ENCODE results near the gene LGALS3BP.

GRCh38 chr17:78961571-78961970 lies 18.2 kb downstream of the LGALS3BP start:
- no peak for TF ChIP-seq CHD1 (IDR thresholded peaks at IDR 0.05; ENCODE audit: low read depth, low read length)
- TF ChIP-seq, protein P1, sequence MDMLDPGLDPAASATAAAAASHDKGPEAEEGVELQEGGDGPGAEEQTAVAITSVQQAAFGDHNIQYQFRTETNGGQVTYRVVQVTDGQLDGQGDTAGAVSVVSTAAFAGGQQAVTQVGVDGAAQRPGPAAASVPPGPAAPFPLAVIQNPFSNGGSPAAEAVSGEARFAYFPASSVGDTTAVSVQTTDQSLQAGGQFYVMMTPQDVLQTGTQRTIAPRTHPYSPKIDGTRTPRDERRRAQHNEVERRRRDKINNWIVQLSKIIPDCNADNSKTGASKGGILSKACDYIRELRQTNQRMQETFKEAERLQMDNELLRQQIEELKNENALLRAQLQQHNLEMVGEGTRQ (IDR thresholded peaks at IDR 0.05; ENCODE audit: low read depth, low read length), result no peak
- TF ChIP-seq, protein P2, sequence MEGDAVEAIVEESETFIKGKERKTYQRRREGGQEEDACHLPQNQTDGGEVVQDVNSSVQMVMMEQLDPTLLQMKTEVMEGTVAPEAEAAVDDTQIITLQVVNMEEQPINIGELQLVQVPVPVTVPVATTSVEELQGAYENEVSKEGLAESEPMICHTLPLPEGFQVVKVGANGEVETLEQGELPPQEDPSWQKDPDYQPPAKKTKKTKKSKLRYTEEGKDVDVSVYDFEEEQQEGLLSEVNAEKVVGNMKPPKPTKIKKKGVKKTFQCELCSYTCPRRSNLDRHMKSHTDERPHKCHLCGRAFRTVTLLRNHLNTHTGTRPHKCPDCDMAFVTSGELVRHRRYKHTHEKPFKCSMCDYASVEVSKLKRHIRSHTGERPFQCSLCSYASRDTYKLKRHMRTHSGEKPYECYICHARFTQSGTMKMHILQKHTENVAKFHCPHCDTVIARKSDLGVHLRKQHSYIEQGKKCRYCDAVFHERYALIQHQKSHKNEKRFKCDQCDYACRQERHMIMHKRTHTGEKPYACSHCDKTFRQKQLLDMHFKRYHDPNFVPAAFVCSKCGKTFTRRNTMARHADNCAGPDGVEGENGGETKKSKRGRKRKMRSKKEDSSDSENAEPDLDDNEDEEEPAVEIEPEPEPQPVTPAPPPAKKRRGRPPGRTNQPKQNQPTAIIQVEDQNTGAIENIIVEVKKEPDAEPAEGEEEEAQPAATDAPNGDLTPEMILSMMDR (conservative IDR thresholded peaks at IDR 0.05; ENCODE audit: low read depth, low read length), result no peak
- no peak for TF ChIP-seq POLR2A (IDR thresholded peaks at IDR 0.05; ENCODE audit: low read depth, low read length)
- no peak for TF ChIP-seq RCOR1 (IDR thresholded peaks at IDR 0.05; ENCODE audit: insufficient replicate concordance, low read length)
- TF ChIP-seq RFX5 (IDR thresholded peaks at IDR 0.05; ENCODE audit: low read depth, low read length), result no peak
- TF ChIP-seq MAFK (IDR thresholded peaks at IDR 0.05; ENCODE audit: low read depth, low read length), result no peak
- TF ChIP-seq MXI1 (IDR thresholded peaks at IDR 0.05; ENCODE audit: borderline replicate concordance, low read depth, low read length), result no peak
- TF ChIP-seq MAZ (IDR thresholded peaks at IDR 0.05; ENCODE audit: borderline replicate concordance, low read depth, low read length), result no peak
- TF ChIP-seq SMC3 (IDR thresholded peaks at IDR 0.05; ENCODE audit: low read depth, low read length), result no peak
- no peak for TF ChIP-seq NFE2L2 (IDR thresholded peaks at IDR 0.05; ENCODE audit: low read depth, low read length)
- no peak for TF ChIP-seq RAD21 (IDR thresholded peaks at IDR 0.05; ENCODE audit: low read length)
- TF ChIP-seq CEBPB (IDR thresholded peaks at IDR 0.05; ENCODE audit: low read depth, low read length), result no peak
